HG02884 (cell line): ENCODE measurements around the gene FBLN2.
"Not testable (repeated sequence)": the region's sequence is repeated elsewhere in the genome, so short reads cannot be mapped to it uniquely, and the experiment has no call there.

Experiments used
- ATAC-seq: cut with Tn5 transposase; IDR thresholded peaks from one replicate; pipeline ENCODE4 v1.9.1; 2021; ENCODE audit warnings: mild to moderate bottlenecking, moderate library complexity; ENCODE audit not compliant: unreplicated experiment

Gene FBLN2

DNA sequence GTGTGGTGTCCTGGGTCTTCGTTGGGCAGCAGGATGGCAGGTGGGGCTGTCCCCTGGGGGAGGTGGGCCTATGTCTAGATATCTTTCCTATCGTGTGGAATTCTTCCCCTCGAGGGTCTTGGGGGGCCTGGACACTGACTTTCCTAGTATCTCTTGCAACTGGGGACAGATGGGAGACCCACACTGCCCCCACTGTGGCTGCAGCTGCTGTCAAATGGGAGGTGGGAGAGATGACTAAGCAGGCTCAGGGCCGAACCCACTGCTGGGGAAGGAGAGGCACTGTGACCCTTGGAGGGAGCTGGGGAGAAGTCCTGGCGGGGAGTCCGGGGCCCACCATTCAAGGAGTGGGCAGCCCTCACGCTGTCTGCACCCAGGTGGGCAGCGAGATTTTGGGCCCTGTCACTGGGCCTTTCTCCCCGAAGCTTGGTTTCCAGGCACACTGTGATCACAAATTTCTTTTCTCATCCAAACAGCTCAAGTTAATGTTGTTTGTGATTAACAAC lies 2.9 kb upstream of the FBLN2 start:
- ATAC-seq = no peak

DNA sequence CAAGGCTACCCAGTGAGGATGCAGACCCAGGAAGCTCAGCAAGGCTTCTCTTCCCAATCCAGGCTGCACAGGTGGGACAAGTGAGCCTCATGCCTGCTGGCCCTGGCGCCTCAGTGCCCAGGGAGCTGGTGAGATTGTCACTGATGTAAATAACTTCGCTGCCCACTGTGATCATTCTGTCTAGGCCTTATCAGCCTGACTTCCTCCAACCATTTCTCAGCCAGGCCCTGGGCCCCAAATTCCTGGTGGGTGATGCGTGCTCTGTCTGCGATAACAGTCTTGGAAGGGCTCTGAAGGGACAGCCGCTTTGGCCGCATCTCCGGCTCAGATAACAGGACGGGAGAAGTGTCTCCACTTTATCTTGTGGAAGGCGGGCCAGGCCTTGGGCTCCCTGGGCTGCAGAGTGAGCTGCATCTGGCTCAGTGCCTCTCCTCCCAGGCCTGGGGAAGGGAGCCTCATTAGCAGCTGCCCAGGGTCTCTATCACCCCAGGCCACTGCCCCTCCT lies 2.2 kb upstream of the FBLN2 start:
- no peak for ATAC-seq

DNA sequence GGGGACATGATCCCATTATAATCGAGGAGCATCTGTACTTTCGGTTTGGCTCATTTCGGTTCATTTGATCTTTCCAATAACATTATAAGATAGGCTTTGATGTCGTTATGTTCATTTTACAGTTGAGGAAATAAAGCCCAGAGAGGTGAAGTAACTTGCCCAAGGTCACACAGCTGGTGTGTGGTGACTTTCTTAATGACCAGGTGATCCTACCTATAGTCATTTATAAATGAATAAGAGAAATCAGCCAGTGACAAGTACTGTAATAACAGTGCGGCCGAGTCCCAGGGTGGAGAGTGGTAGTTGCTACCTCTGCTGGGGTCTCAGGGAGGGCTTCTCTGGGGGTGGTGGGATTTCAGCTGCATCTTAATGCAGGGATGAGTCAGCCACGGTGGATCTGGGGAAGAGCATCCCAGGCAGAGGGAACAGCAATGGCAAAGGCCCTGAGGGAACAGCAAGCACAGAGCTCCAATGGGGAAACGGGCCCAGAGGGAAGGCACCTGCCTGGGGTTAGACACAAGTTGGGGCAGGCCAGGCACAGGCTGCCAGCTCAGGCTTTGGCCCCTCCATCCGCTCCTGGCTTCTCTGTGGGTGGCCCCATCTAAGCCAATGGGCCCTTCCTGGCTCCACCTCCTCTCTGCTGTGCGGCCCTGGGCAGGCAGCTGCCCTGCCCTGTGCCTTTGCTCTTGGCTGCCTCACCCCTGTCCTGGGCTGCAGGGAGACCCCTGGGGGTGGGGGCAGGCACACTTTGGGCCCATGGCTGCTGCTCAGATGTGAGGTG lies 1.1 kb upstream of the FBLN2 start:
- no peak for ATAC-seq

DNA sequence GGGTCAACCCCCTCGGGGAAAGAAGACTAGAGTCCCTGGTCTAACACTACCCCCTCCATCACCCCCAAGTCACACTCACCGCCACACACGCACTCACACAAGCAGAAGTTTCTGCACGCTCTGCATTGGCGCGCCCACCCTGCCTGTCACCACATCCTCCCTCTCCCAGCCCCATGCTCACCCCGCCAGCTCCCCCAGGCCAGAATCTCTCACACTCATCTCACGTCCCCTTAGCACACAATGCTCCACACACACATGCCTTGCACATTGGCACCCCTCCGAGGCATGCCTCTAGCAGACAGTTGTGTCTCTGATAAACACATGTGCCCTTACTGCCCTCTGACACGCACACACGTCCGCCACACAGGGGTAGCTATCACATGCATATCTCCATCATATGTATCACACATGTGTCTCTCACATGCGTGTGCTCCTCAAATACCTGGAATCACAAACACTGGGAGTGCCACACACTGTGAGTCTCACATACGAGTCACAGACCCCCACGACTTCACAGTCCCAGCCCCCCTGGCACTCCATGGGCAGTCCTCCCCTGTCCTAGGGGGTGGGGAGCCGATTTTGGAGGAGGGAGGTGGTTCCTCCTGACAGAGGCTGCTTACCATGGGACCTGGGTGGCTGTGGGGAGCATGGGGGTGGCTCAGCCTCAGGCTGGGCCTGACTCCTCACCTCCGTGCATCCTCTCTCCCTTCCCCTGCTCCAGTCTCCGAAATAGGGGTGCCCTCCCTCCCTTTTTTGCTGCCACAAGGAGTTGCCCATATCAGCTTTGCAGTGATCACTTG lies 898 bp downstream of the FBLN2 start:
- ATAC-seq = no peak

DNA sequence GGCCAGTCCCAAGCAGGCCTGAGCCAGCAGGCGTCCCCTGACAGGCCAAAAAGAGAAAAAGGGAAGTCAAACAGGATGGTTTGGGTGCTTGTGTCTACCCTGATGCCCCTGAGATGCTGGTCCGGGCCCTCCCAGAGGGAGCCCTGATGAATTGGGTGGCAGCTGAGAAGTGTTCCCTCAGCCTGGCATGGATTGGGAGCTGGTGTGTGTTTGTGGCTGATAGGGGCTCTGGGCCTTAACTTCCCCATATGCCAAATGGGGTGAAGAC lies 1.4 kb downstream of the FBLN2 start:
- ATAC-seq = no peak

DNA sequence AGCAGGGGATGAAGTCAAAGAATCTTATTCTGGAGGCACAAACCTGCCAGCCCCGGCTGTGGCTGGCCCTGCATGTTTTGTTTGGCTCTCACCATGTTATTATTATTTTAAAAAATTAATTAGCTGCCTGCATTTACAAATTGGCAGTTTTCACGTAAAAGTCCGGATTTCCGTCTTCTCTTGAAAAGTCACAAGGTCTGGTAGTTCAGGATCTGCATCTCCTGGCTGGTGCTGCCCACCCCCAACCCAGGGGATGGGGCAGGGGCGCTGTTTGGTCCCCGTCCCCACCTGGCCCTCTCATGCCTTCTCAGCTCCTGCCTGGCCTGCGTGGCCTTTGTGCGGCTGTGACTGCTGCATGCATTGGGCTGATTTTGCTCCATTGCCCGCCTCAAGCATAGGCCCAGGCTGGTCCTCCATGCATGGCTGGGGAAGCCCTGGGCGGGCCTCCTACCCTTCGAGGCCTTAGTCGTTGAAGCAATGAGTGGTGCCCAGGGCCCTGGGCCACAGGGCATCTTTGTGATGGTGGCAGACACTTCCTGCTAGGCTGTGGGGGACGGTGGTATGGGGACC lies 2.0 kb downstream of the FBLN2 start:
- no peak for ATAC-seq

DNA sequence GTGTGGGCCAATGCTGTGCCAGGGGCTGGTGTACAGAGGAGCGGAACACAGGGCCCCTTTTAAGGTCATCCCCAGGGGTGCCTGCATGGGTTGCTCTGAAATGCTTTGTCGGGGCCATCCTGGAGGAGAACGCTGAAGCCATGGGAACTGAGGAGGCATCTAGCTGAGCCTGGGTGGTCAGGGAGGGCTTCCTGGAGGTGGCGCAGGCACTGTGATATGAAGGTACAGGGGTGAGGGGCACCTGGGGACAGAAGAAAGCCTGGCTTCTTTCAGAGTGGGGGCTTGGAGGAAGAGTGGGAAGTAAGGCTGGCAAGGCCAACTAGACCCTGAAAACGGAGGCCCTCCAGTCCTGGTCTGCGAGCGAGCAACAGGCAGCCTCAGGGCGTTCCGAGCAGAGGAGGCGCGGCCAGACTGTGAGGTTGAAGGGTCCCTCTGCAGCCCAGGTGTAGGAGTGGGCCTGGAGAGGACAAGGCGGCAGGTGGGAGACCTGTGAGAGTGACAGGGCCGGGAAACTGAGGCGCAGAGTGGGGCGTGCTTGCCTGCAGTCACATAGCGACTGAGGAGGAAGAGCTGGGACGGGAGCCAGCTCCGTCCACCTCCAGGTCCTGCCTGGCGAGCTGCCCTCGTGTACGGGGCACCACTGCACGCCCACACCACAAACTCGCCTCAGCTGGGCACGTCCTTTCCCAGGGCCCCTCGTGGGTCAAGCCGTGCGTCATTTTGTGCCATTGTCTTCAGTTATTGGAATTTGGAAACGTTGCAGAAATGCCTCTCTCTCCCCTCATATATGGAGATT lies 4.1 kb downstream of the FBLN2 start:
- no peak for ATAC-seq

DNA sequence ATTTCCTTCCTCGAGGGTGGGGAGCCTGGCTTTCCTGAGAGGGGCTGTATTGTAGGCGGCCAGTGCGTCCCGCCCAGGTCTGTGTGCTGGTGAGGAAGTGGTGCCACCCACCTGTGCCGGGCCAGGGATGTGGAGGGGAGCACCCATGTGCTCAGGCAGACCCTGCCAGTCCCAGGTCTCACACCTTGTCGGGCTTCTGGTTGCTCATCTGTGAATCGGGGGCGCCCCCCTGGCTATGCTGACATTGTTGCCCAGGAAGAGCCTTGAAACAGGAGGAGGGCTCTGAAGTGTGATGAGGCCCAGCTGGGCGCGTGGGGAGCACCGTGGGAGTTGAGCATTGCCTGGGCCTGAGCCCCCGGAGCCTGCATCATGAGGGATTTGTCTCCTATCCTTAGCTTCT lies 4.8 kb downstream of the FBLN2 start:
- no peak for ATAC-seq

DNA sequence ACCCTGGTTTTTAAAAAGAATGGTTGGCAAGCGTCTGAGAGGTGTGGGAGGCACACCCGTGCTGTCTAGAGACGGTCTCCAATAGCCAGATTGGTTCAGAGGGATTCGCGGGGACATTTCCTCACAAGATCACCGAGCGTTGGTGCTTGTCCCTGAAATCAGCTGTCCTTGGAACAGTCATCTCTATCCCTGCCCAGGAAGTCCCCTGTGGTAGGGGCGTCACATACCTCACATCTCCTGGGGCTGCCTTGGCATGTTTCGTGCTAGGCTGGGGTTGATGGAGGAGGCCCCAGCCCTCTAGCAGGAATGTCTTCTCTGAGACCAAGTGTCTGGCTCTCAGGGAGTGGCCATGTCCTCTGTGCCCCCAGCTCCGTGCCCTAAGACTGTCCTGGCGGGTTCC lies 6.8 kb downstream of the FBLN2 start:
- ATAC-seq = no peak

DNA sequence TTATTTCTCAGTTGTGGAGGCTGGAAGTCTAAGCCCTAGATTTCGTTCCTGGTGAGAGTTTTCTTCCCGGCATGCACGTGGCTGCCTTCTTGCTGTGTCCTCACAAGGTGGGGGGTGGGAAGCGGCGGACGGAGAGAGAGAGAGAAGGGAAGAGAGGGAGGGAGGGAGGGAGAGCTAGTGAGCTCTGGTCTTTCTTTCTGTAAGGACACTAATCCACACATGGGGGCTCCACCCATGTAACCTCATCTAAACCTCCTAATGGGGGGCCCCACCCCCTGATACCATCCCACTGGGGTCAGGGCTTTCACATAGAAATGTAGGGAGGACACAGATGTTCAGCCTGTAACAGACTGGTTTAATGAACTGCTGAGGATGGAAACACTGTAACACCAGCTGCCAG lies 7.3 kb downstream of the FBLN2 start:
- ATAC-seq = no peak

DNA sequence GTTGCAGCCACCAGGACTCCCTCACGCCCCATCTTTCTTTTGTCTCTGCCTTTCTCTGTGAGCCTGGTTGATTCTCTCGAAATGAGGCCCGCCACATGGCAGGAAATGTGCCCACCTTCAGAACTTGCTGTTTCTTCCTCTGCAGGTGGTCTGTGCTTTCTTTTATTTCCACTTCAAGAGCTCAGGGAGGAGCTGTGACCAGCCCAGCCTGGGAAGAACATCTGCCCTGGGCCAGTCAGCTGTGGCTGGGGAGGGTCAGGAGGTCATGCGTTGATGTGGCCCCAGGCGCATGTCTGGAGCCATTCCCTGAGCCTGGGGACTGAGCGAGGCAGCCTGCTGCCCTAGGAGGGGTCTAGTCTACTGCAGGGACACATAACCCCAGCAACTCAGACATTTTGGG lies 8.0 kb downstream of the FBLN2 start:
- ATAC-seq = no peak

DNA sequence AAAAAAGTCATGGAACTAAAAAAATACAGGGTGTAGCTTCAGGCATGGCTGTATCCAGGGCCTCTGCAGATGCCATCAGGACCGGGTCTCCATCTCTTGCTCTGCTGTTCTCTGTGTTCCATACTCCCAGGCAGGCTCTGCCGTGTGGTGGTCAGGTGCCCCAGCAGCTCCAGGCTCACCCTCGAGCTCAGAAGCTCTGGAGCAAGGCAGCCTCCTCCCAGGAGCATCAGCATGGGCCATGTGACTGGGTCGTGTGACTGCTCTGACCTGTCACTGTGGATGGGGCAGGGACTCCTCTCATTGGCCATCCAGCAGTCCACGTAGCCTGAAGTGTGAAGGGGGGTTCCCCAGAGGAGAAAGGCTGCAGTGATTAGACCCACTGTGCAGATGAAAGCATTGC lies 8.5 kb downstream of the FBLN2 start:
- ATAC-seq = no peak

DNA sequence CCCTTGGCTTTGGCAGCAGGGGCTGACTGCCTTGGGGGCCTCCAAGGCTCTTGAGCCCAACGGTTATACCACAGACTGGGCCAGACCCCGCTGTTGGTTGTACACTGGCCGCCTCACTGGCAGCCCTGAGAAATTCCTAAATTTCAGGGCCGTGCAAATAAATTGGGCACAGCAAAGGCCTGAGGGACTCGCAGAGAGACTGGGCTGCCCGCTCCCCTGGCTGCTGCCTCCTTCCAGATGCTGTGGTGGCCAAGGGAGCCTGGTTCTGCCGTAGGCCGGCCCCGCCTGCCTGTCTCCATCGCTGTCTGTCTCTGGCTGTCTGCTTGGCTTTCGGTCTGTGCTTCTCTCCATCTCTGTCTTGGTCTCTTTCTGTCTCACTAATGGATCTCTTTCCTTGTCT lies 9.0 kb downstream of the FBLN2 start:
- ATAC-seq = no peak

DNA sequence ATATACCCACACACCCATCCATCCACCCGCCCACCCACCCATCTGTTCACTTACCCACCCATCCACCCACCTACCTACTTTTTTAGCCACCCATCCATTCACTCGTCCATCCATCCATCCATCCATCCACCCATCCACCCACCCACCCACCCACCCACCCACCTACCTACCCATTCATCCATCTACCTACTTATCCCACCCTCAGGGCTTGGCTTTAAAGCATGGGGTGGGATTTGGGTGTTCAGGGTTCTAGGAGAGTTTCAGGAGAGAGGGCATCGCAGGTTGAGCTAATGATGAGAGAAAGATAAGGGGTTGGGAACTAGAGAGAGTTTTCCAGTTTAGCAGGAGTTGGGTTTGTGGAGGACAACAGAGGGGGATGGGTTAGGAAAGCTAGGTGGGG lies 9.7 kb downstream of the FBLN2 start:
- no peak for ATAC-seq

DNA sequence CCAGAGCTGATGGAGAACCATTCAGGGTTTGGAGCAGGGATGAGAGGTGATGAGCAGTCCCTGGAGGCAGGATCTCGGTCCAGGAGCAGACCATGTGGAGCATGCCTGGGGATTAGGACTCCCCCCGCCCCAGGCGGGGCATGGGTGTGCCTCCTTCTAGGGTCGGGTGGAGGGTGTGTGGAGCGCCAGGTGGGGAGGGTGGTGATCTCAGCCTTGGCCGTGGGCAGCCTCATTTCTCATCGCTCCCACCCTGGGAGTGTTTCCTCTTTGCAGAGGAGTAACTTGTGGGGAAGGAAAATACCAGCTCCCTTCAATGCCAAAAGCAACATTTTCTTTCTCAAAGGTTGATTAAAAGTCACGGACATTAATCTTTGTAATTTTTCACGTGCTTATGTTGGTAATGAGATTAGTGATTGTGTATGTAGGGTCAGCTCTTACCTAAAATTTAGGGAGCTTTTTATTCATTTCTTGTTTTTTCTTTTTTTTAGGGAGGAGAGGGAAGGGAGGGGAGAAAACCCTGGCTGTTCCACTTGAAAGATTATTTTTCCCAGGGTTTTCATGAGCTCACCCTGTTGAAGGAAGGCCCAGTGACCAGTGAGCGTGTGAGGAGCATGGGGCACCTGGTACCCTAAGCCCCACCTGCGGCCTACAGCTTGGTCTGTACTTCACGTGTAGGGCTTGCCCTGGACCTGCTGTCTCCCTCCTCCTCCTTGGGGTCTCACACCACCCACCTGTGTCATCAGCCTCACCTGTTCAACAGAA lies 11.0 kb downstream of the FBLN2 start:
- no peak for ATAC-seq

DNA sequence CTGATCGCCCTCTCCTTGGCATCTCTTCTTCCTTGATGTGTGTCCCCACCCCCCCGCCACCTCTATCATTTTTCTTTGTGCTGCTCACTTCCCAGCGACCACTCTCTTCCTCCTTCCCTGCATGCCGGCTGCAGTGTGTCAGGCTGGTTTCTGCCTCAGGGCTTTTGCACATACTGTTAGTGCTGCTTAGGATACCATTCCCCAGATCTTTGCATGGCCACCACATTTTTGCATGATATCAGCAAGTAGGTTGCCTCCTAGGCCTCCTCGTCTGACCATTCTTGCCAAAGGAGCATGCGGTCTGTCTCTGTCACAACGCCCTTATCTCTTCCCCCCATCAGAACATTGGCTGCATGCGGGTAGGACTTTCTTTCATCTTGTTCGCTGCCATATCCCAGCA lies 12.5 kb downstream of the FBLN2 start:
- ATAC-seq = no peak

DNA sequence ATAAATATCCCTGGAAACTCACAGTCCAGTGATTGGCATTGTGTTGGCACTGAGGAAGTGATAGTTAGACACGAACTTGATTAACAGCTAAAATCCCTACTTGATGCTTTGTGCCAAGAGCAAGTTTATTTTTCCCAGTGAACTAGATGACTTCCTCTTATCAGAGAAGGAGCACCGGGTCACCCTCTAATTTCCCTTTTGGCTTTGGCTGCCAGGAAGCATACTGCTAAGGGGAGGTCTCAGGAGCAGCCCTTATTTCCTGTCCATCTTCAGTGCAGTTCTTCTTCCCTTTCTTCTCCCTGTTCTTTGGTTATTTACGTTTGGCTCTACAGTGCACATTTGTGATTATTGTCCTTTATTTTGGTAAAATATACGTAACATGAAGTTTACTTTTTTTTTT lies 13.0 kb downstream of the FBLN2 start:
- no peak for ATAC-seq

DNA sequence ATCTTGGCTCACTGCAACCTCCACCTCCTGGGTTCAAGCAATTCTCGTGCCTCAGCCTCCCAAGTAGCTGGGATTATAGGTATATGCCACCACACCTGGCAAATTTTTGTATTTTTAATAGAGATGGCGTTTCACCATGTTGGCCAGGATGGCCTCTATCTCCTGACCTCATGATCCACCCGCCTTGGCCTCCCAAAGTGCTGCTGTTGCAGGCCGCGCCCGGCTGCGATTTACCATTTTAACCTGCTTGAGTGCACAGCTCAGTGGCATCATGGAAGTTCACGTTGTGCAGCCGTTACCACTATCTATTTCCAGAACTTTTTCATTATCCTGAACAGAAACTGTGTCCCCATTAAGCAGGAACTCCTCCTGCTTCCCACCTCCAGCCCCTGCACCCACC lies 13.5 kb downstream of the FBLN2 start:
- ATAC-seq = not testable (repeated sequence)

DNA sequence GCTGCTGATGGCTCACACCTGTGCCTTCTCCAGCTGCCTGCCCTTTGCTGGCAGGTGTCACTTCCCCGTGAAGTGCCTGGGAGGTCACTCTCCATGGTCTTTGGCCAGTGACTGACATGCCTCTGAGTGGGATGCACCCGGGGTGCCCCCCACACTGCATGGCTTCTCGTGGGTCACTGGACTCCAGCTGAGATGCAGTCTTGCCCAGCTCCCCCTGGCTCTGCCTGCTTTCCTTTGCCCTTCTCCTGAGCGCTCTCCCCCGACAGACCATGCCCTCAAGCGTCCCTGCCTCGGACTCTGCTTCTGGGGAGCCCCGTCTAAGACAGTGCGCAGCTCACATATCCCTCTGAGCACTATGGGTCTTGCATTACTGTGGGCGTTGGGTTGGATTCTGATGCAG lies 14.4 kb downstream of the FBLN2 start:
- no peak for ATAC-seq

DNA sequence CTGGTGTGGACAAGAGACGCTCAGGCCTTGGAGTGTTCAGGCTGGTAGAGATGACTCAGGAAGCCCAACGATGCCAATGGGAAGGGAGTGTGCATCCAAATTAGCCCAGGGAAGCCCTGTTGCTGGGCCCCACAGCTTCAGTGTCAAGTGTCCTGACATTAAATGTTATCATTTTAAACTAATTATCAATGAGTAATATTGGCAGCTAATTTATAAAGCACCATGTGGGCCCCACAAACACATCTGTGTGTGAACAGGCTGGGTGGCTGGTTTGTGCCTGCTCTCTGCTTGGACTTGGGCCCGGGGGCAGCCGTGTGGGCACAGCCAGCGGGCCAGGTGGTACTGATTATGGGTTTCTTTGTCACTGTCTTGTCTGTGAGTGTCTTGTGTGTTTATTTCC lies 15.0 kb downstream of the FBLN2 start:
- no peak for ATAC-seq
